GM21786 (cell line): Measurements from ENCODE around the gene COQ8A.
"Not testable (repeated sequence)": the region's sequence is repeated elsewhere in the genome, so short reads cannot be mapped to it uniquely, and the experiment has no call there.

Experiments
- ATAC-seq: cut with Tn5 transposase; IDR thresholded peaks from one replicate; pipeline ENCODE4 v1.9.1; 2021; ENCODE audit not compliant: unreplicated experiment

The COQ8A gene

GRCh38 chr1:226921504-226921903 is 18.6 kb upstream of the COQ8A start:
- no peak for ATAC-seq

- not testable (repeated sequence) for ATAC-seq
These were observed 10.6 kb upstream of the COQ8A start for GRCh38 chr1:226929260-226930111.

DNA sequence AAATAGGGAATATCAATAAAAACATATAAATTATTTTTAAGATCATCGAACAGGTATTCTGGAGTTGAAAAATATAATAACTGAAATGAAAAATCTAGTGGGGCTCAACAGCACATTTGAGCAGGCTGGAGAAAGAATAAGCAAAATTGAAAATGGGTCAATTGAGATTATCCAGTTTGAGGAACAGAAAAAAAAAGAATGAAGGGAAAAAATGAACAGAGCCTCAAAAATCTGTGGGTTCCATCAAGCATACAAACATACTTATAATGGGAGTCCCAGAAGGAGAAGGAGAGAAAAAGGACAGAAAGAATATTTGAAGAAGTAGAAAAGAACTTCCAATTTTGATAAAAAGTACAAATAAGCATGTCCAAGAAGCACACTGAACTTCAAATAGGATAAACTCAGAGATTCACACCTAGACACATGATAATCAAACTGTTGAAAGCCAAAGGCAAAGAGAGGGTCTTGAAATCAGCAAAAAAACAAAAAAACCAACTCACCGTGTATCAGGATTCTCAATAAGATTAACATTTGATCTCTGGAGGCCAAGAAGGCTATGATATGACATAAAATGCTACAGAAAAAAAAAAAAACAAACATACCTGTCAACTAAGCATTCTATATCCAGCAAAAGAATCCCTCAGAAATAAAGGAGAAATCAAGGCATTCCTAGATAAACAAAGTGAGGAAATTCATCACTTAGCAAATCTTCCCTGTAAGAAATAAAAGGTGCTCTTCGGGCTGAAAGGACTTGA is 5.4 kb upstream of the COQ8A start:
- no peak for ATAC-seq

DNA sequence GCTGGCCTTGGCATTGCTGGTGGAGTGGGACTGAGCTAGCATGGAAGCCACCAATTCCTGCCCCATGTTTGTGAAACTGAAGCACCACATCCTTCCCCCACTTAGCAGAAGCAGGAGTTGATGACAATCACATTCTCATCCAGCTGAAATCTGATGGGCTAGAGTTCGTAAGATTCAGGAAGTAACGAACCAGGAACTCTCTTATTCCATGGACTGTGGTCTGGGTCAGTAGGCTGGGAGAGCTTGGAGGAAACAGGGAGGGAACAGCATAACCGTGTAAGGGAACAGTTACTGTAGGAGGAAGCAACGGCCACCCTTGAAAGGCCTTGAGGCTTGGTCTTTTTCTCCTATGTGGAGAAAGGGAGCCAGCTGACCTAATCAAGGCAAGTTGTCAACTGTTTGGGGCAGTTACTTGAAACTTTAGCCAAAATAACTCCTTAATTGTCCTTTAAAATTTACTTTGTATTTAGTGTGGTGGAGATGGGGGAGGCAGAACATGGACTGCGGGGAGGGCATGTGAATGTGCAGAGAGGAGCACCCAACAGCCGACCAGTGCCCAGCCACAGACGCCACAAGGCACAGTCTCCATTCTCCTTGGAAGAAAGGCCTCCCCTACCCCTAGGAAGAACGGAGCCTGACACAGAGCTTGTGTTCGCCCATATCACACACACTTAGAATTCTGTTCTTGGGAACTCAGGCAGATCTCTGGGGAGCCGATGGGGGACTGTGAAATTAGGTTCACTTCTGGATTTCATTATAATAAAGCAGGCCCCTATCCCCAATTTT is 2.0 kb upstream of the COQ8A start:
- no peak for ATAC-seq

DNA sequence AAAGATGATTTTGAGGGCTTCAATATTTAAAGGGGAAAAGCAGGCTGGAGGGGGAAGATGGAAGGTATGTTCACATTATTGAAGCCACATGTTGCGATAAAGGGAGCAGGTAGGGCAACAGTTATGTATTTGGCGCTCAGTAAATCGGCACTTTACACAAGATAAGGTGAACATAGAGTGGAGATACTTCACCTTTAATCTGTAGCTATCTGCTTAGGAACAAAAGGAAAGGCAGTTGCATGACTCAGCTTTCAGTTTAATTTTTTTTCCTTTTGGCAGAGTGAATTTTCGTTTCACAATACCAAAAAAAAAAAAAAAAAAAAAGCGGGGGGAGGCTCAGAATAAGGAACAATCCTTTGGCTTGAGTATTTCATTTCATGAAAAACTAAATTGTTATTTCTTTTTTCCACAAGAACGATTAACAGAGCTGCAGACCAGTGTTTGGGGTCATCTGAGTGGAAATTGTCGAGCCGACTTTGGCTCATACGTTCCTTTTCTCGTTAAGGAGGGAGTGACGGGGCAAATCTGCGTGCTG is 1.1 kb upstream of the COQ8A start:
- ATAC-seq = no peak

DNA sequence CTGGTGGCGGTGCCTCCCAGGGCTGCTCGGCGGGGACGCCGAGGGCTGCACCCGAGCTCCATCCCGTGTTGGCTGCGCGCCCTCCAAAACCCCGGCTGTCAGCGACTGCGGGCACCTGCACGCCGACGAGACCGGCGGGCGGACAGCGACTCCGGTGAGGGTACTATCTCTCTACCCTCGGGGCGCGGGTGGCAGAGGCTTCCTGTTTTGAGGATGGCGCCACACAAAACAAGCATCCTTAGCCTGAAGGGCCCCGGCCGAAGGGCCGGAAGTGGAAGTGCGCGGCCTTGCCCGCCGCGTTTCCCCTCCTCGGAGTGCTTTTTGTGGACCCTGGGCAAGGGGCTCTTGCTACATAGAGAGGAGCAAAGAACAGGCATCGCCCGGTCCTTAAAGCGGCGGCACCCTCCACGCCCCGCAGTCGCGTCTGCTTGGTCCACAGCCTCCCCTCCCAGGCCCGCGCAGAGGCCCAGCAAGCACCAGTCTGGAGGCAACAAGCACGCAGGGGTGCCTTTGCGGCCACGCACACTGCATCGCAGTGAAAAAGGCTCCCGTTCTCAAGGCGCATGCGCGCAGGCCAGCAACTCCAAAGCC is 561 bp upstream of the COQ8A start:
- ATAC-seq = peak; percentile 26

GRCh38 chr1:226940806-226941067 is 643 bp downstream of the COQ8A start:
- ATAC-seq = no peak

DNA sequence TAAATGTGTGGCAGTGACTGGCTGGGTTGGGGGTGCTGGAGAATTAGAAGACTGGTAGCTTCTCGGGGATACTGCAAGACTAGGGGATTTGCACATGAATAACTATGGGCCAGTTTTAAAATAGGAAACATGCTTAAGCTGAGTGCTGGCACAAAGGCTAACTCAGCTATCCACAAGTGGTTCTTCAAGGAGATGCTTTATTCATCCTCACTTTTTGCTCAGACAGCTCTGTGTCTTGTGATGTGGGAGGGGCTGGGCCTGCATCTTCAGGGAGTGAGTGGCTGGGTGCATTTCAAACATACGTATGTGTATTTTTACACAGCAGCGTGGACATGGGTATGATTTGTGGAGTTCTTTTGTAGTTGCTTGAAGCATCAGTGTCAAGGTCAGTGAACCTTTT is 2.3 kb downstream of the COQ8A start:
- no peak for ATAC-seq

DNA sequence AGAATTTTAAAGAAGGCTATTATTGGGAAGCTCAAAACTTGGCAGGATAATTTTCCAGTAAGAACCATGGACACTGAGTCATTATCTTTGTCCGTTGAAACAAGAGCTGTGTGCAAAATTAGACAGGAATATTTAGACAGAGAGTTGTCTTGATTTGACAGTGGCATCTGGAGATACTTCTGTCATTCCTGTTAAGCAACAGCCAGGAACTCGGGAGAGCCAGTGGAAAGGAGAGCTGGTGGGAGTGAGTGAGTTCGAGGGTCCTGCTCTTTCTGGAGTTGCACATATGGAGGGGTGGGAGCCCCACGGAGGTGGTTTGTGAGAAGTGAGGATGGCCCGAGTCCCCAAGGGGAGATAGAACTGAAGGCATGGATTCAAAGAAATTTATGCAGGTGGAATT is 3.1 kb downstream of the COQ8A start:
- no peak for ATAC-seq

DNA sequence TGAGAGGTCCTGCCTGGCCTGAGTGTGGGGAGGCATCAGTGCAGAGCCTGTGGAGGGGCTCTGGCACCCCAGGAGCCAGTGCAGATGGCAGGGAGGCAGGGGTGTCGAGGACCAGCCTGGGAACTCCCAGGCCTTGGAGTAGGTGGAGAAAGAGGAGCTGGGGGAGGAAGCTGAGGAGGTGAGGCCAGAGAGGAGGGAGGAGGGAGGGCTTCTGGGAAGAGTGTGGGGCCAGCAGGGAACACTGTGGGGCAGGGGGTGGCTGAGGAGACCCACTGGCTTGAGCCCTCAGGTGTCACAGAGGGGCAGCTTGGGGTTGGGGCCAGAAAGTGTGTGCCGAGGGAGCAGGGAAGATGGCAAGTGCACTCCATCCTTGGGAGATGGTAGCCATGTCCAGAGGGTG is 3.8 kb downstream of the COQ8A start:
- ATAC-seq = no peak

- no peak for ATAC-seq
These were observed 5.2 kb downstream of the COQ8A start for GRCh38 chr1:226945106-226945857.

GRCh38 chr1:226945858-226946245 is 5.8 kb downstream of the COQ8A start:
- ATAC-seq = no peak

- ATAC-seq = no peak
These were observed 6.2 kb downstream of the COQ8A start for GRCh38 chr1:226946285-226946684.

DNA sequence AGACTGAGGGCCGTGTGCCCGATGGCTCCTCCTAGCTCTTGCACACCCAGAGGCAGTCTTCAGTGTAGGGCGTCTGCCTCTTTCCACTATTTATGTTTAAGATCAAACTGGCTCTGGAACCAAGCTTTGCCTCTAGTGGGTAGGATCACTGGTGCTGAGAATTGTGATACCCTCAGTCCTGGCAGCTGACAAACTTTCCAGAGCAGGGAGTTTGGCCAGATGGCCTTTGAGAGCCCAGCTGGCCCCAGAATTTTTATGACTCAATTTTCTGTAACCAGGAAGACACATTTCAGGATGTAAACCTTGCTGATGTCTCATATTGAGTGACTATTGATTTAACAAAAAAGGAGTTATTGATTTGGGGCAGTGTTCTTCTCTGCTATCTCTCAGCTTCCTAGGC is 6.7 kb downstream of the COQ8A start:
- no peak for ATAC-seq

- ATAC-seq = no peak
These were observed 8.0 kb downstream of the COQ8A start for GRCh38 chr1:226948051-226948450.

DNA sequence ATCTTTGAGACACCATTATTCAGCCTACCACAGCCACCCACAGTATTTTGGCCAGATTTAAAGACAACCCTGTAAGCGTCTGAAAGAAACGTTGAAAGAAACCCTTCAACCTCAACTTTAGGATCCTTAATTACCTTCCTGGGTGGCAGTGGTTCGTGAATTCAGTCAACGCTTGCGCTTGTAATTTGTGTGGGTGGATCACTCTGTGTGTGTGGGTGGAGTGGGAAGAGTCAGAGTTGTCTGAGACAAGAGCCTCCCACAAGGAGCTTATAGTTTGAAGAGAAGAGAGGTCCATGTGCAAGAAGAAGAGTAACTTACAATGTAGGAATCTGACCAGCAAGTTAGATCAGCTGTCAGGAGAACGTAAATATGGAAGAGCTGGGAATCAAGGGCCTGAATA is 8.4 kb downstream of the COQ8A start:
- ATAC-seq = no peak

- ATAC-seq = no peak
These were observed 8.9 kb downstream of the COQ8A start for GRCh38 chr1:226948996-226949395.

DNA sequence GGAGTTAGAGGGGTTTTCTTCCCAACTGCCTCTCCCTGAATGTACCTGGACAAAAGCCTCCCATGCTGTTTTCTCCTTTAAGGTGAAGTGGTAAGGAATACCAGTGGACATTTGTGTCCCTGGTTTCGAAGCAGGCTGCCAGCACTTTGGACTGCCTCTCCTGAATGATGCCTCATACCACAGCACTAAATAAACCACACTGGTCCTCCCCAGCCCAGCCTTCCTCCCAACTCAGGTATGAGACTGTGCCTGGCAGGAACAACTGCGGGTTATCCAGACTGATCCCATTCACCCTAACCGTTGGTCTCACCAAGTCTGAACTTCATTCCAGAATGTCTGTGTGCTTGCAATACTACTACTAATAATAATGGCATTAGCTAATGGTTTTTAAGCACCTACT is 9.3 kb downstream of the COQ8A start:
- ATAC-seq = no peak

GRCh38 chr1:226950316-226950715 is 10.2 kb downstream of the COQ8A start:
- ATAC-seq = no peak

GRCh38 chr1:226950871-226951270 is 10.8 kb downstream of the COQ8A start:
- ATAC-seq = no peak
